Measurements from ENCODE around the gene LDLRAD2. TPM values are rescaled to one million over a fixed set of nuclear protein-coding genes. Genes with fewer than 3 reads are reported as not detected.
A peak's percentile ranks its signal among the peaks of the same experiment; 100 is the strongest.
"Not testable (repeated sequence)": the region's sequence is repeated elsewhere in the genome, so short reads cannot be mapped to it uniquely, and the experiment has no call there.

LDLRAD2 gene
- total and polyA plus RNA-seq, 7 experiments from 2014 or later: 0.66 to 0.86 TPM; not detected in 5

DNA sequence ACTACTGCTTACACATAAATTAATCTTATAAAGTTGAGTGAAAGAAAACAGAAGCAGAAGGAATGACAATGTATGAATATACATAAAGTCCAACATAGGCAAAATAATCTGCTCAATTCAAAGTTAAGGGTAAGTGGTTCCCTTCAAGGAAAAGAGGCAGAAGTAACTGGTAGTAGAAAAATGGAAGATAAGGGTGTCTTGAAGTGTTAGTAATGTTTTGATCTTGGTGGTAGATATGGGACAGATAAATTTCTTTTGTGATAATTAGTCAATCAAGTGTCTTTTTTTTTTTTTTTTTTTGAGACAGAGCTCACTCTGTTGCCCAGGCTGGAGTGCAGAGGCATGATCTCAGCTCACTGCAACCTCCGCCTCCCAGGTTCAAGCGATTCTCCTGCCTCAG is 41.9 kb upstream of the LDLRAD2 start:
- POLR2A ChIA-PET: interaction anchor here (1.2 kb wide), 1 partner anchor 330 kb away, joined by 3 read pairs; no protein-coding TSS in a partner anchor
- Histone ChIP-seq H3K36me3 (ENCODE audit: control insufficient read depth in 2 of 3, insufficient read depth in 3 of 3, low read length in 3 of 3) (no peaks in the 10 kb centered on the region), H3K9me3 (ENCODE audit: control insufficient read depth in 2 of 3, low read length in 3 of 3) (no peaks in the 10 kb centered on the region), H3K4me3 (ENCODE audit: low read length) (no peak overlapping the region), H3K27ac (ENCODE audit: low read depth, low read length) (no peak overlapping the region), H3K4me1 (ENCODE audit: control insufficient read depth in 2 of 2, insufficient read depth in 2 of 2, low read length in 2 of 2) (peaks cover 0 to 15% of the 10 kb centered on the region in 2 donors), H3K27me3 (ENCODE audit: control insufficient read depth in 2 of 2, insufficient read depth in 2 of 2, low read length in 2 of 2) (no peaks in the 10 kb centered on the region)
- H3K27me3 Mint-ChIP-seq: no peaks in the 10 kb centered on the region
- DNase-seq: no peak
- H3K9me3 Mint-ChIP-seq: no peaks in the 10 kb centered on the region
- intact Hi-C loops (cut with micrococcal nuclease): no loop called here
- peaks cover 33 to 54% (median 46%) of the 10 kb centered on the region in 7 donors for H3K4me1 Mint-ChIP-seq
- CTCF ChIA-PET: no interaction called here
- ATAC-seq: no peak
- peaks cover 0 to 11% (median 9%) of the 10 kb centered on the region in 5 donors for H3K36me3 Mint-ChIP-seq
- peak overlapping the region in 3 of 10 donors; percentile 3 to 33 (median 11) for H3K4me3 Mint-ChIP-seq
- H3K27ac Mint-ChIP-seq: peak overlapping the region in 3 of 9 donors; percentile 4 to 24 (median 20)

DNA sequence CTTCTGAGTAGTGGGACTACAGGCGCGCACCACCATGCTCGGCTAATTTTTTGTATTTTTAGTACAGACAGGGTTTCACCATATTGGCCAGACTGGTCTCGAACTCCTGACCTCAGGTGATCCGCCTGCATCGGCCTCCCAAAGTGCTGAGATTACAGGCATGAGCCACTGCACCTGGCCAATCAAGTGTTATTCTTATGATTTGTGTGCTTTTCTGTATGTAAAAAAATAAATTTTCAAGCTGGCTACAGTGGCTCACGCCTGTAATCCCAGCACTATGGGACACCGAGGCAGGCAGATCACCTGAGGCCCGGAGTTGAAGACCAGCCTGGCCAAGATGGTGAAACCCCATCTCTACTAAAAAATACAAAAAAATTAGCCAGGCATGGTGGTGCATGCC is 41.5 kb upstream of the LDLRAD2 start:
- H3K36me3 ChIP-seq (ENCODE audit: control insufficient read depth in 2 of 3, insufficient read depth in 3 of 3, low read length in 3 of 3); ATAC-seq; CTCF ChIA-PET; H3K27me3 ChIP-seq (ENCODE audit: control insufficient read depth in 2 of 2, insufficient read depth in 2 of 2, low read length in 2 of 2); intact Hi-C loops (cut with micrococcal nuclease); H3K27me3 Mint-ChIP-seq; H3K27ac ChIP-seq (ENCODE audit: low read depth, low read length); H3K9me3 ChIP-seq (ENCODE audit: control insufficient read depth in 2 of 3, low read length in 3 of 3); H3K4me3 ChIP-seq (ENCODE audit: low read length); H3K9me3 Mint-ChIP-seq; DNase-seq; H3K27ac Mint-ChIP-seq; H3K4me3 Mint-ChIP-seq: not testable (repeated sequence)
- peaks cover 0 to 17% of the 10 kb centered on the region in 2 donors for H3K4me1 ChIP-seq (ENCODE audit: control insufficient read depth in 2 of 2, insufficient read depth in 2 of 2, low read length in 2 of 2)
- POLR2A ChIA-PET: interaction anchor here (1.2 kb wide), 1 partner anchor 330 kb away, joined by 3 read pairs; no protein-coding TSS in a partner anchor
- H3K36me3 Mint-ChIP-seq: peaks cover 0 to 11% (median 9%) of the 10 kb centered on the region in 5 donors
- H3K4me1 Mint-ChIP-seq: peaks cover 31 to 54% (median 46%) of the 10 kb centered on the region in 7 donors

GRCh38 chr1:21771672-21772071 is 40.4 kb upstream of the LDLRAD2 start:
- H3K27ac ChIP-seq (ENCODE audit: low read depth, low read length); H3K36me3 ChIP-seq (ENCODE audit: control insufficient read depth in 2 of 3, insufficient read depth in 3 of 3, low read length in 3 of 3); H3K9me3 ChIP-seq (ENCODE audit: control insufficient read depth in 2 of 3, low read length in 3 of 3); DNase-seq; H3K27me3 Mint-ChIP-seq; CTCF ChIA-PET; intact Hi-C loops (cut with micrococcal nuclease); H3K9me3 Mint-ChIP-seq; ATAC-seq; H3K4me3 ChIP-seq (ENCODE audit: low read length); H3K27me3 ChIP-seq (ENCODE audit: control insufficient read depth in 2 of 2, insufficient read depth in 2 of 2, low read length in 2 of 2): not testable (repeated sequence)
- peaks cover 0 to 23% of the 10 kb centered on the region in 2 donors for H3K4me1 ChIP-seq (ENCODE audit: control insufficient read depth in 2 of 2, insufficient read depth in 2 of 2, low read length in 2 of 2)
- H3K27ac Mint-ChIP-seq: peak overlapping the region in 1 of 9 donors; percentile 50
- peaks cover 0 to 15% (median 10%) of the 10 kb centered on the region in 5 donors for H3K36me3 Mint-ChIP-seq
- peaks cover 30 to 52% (median 45%) of the 10 kb centered on the region in 7 donors for H3K4me1 Mint-ChIP-seq
- H3K4me3 Mint-ChIP-seq: peak overlapping the region in 1 of 10 donors; percentile 26
- POLR2A ChIA-PET: interaction anchor here (1.2 kb wide), 1 partner anchor 329 kb away, joined by 3 read pairs; no protein-coding TSS in a partner anchor

DNA sequence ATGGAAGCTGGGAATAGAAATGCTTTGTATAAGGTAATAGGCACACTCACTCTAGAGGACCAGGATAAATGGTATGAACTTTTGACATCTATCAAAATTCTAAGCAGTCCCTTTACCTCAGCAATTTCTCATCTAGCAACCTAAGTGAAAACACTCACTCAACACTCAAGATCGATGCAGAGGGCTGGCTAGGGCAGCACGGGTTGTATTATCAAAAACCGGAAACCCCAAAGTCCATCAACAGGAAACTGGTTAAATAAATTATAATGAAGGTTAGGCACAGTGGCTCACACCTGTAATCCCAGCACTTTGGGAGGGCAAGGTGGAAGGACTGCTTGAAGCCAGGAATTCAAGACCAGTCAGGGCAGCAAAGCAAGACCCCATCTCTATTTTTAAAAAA is 38.5 kb upstream of the LDLRAD2 start:
- intact Hi-C loops (cut with micrococcal nuclease): no loop called here
- Histone ChIP-seq H3K9me3 (ENCODE audit: control insufficient read depth in 2 of 3, low read length in 3 of 3) (no peaks in the 10 kb centered on the region), H3K4me1 (ENCODE audit: control insufficient read depth in 2 of 2, insufficient read depth in 2 of 2, low read length in 2 of 2) (peaks cover 0 to 23% of the 10 kb centered on the region in 2 donors), H3K27me3 (ENCODE audit: control insufficient read depth in 2 of 2, insufficient read depth in 2 of 2, low read length in 2 of 2) (no peaks in the 10 kb centered on the region), H3K4me3 (ENCODE audit: low read length) (no peak overlapping the region), H3K27ac (ENCODE audit: low read depth, low read length) (no peak overlapping the region), H3K36me3 (ENCODE audit: control insufficient read depth in 2 of 3, insufficient read depth in 3 of 3, low read length in 3 of 3) (no peaks in the 10 kb centered on the region)
- POLR2A ChIA-PET: interaction anchor here (0.6 to 0.8 kb wide), 2 partner anchors 285 to 358 kb away, joined by 3 to 6 read pairs; no protein-coding TSS in a partner anchor
- DNase-seq (no peak), ATAC-seq (no peak)
- peaks cover 30 to 63% (median 54%) of the 10 kb centered on the region in 7 donors for H3K4me1 Mint-ChIP-seq
- peaks cover 0 to 23% (median 13%) of the 10 kb centered on the region in 5 donors for H3K36me3 Mint-ChIP-seq
- H3K4me3 Mint-ChIP-seq: peak overlapping the region in 6 of 10 donors; percentile 3 to 45 (median 20)
- CTCF ChIA-PET: no interaction called here
- no peaks in the 10 kb centered on the region for H3K9me3 Mint-ChIP-seq
- H3K27ac Mint-ChIP-seq: peak overlapping the region in 5 of 9 donors; percentile 28 to 76 (median 58)
- H3K27me3 Mint-ChIP-seq: no peaks in the 10 kb centered on the region

DNA sequence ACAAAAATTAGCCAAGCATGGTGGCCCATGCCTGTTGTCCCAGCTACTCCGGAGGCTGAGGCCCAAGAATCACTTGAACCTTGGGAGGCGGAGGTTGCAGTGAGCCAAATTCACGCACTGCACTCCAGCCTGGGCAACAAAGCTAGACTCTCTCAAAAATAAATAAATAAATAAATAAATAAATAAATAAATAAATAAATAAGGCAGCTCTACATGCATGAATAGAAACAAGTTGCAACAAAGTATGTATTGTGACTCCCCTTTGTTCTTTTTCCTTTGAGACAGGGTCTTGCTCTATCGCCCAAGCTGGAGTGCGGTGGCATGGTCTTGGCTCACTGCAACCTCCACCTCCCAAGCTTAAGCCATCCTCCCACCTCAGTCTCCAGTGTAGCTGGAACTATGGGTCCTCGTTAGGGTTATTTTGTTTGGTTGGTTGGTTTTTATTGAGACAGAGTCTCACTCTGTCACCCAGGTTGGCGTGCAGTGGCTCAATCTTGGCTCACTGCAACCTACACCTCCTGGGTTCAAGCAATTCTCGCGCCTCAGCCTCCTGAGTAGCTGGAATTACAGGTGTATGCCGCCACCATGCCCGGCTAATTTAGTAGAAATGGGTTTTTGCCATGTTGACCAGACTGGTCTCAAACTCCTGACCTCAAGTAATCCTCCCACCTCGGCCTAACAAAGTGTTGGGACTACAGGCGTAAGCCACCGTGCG is 37.1 kb upstream of the LDLRAD2 start:
- H3K4me3 ChIP-seq (ENCODE audit: low read length): no peak overlapping the region
- ChIA-PET POLR2A (interaction anchor here (1.7 kb wide), 1 partner anchor 9 kb away, joined by 5 read pairs; no protein-coding TSS in a partner anchor), CTCF (no interaction called here)
- H3K27me3 ChIP-seq (ENCODE audit: control insufficient read depth in 2 of 2, insufficient read depth in 2 of 2, low read length in 2 of 2): no peaks in the 10 kb centered on the region
- Mint-ChIP-seq H3K27me3 (no peaks in the 10 kb centered on the region), H3K27ac (no peak overlapping the region), H3K9me3 (no peaks in the 10 kb centered on the region), H3K36me3 (peaks cover 0 to 16% (median 7%) of the 10 kb centered on the region in 5 donors), H3K4me3 (no peak overlapping the region), H3K4me1 (peaks cover 28 to 59% (median 52%) of the 10 kb centered on the region in 7 donors)
- intact Hi-C loops (cut with micrococcal nuclease): no loop called here
- no peak overlapping the region for H3K27ac ChIP-seq (ENCODE audit: low read depth, low read length)
- no peaks in the 10 kb centered on the region for H3K9me3 ChIP-seq (ENCODE audit: control insufficient read depth in 2 of 3, low read length in 3 of 3)
- no peak for ATAC-seq
- DNase-seq: no peak
- peaks cover 5 to 24% of the 10 kb centered on the region in 2 donors for H3K4me1 ChIP-seq (ENCODE audit: control insufficient read depth in 2 of 2, insufficient read depth in 2 of 2, low read length in 2 of 2)
- H3K36me3 ChIP-seq (ENCODE audit: control insufficient read depth in 2 of 3, insufficient read depth in 3 of 3, low read length in 3 of 3): no peaks in the 10 kb centered on the region

- peak overlapping the region in 1 of 10 donors; percentile 4 for H3K4me3 Mint-ChIP-seq
- H3K9me3 ChIP-seq (ENCODE audit: control insufficient read depth in 2 of 3, low read length in 3 of 3): no peaks in the 10 kb centered on the region
- ATAC-seq (no peak), DNase-seq (no peak)
- no peaks in the 10 kb centered on the region for H3K36me3 ChIP-seq (ENCODE audit: control insufficient read depth in 2 of 3, insufficient read depth in 3 of 3, low read length in 3 of 3)
- no peak overlapping the region for H3K4me3 ChIP-seq (ENCODE audit: low read length)
- H3K27ac Mint-ChIP-seq: peak overlapping the region in 4 of 9 donors; percentile 15 to 78 (median 60)
- no peak overlapping the region for H3K27ac ChIP-seq (ENCODE audit: low read depth, low read length)
- no peaks in the 10 kb centered on the region for H3K9me3 Mint-ChIP-seq
- H3K36me3 Mint-ChIP-seq: peaks cover 0 to 14% (median 3%) of the 10 kb centered on the region in 5 donors
- ChIA-PET POLR2A (interaction anchor here (1.7 kb wide), 1 partner anchor 8 kb away, joined by 5 read pairs; no protein-coding TSS in a partner anchor), CTCF (no interaction called here)
- H3K4me1 ChIP-seq (ENCODE audit: control insufficient read depth in 2 of 2, insufficient read depth in 2 of 2, low read length in 2 of 2): peaks cover 10 to 25% of the 10 kb centered on the region in 2 donors
- no peaks in the 10 kb centered on the region for H3K27me3 Mint-ChIP-seq
- H3K27me3 ChIP-seq (ENCODE audit: control insufficient read depth in 2 of 2, insufficient read depth in 2 of 2, low read length in 2 of 2): no peaks in the 10 kb centered on the region
- peaks cover 29 to 59% (median 53%) of the 10 kb centered on the region in 7 donors for H3K4me1 Mint-ChIP-seq
- intact Hi-C loops (cut with micrococcal nuclease): no loop called here
These were observed 36.5 kb upstream of the LDLRAD2 start for GRCh38 chr1:21775550-21775914.
